HUES6 (cell line): Measurements from ENCODE around the gene EIF3L.

Experiments
- H3K27ac ChIP-seq: 2 replicates; pipeline ENCODE4 v1.7.0; 2013; ENCODE audit warnings: low read depth, mild to moderate bottlenecking, low read length, inconsistent platforms
- H3K27me3 ChIP-seq: 2 replicates; pipeline ENCODE4 v1.6.1; 2013; ENCODE audit warnings: low read length; ENCODE audit not compliant: control insufficient read depth, insufficient read depth
- H3K36me3 ChIP-seq: 2 replicates; pipeline ENCODE4 v1.6.1; 2013; ENCODE audit warnings: low read length; ENCODE audit not compliant: control insufficient read depth, insufficient read depth
- H3K4me1 ChIP-seq: 2 replicates; pipeline ENCODE4 v1.6.1; 2013; ENCODE audit warnings: low read length; ENCODE audit not compliant: control insufficient read depth, insufficient read depth
- H3K4me3 ChIP-seq: 2 replicates; pipeline ENCODE4 v1.5.1; 2013; ENCODE audit warnings: low read depth, low read length
- H3K9ac ChIP-seq: one replicate; pipeline ENCODE4 v1.6.1; 2013; ENCODE audit warnings: mild to moderate bottlenecking, low read length
- H3K9me3 ChIP-seq: 2 replicates; pipeline ENCODE4 v1.6.1; 2013; ENCODE audit warnings: low read depth, low read length; ENCODE audit not compliant: control insufficient read depth, insufficient read depth

EIF3L gene

DNA sequence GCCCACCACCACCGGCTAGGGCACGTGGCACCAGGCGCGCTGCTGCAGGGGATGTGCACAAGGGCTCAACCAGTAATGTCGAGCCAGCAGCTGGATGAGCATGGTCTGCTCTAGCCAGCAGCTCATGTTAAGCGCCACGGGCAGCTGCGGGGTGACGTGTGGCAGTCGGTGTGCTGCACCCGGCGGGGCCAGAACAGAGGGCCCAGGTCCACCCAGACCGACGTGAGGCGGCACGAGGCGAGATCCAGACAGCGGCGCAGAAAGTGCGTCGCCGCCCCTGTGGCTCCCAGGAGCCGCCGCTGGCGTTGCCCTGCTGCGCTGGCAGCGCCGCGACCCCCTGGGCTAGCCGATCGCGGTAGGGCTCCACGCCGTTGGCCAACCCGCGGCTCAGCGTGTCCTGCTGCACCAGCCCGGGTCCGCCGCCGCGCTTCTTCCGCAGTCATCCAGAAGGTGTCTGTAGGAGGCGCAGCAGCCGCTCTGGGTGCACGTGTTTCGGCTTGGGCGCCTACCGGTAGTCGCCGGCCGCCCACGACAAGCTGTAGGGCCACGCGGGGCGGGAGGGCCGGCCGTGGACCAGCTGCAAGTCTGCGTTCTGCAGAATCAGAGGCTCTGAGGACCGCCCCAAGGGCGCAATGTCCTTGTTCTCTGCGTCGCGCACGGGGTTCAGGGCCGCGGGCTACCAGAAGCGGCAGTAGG lies 30.7 kb upstream of the EIF3L start:
- H3K27me3 ChIP-seq = peaks cover 40% of the 10 kb centered on the region
- no peak overlapping the region for H3K27ac ChIP-seq
- H3K9ac ChIP-seq = peak overlapping the region; percentile 26
- peaks cover 26% of the 10 kb centered on the region for H3K4me1 ChIP-seq
- no peaks in the 10 kb centered on the region for H3K9me3 ChIP-seq
- H3K36me3 ChIP-seq = peaks cover 24% of the 10 kb centered on the region
- H3K4me3 ChIP-seq = peak overlapping the region; percentile 48

DNA sequence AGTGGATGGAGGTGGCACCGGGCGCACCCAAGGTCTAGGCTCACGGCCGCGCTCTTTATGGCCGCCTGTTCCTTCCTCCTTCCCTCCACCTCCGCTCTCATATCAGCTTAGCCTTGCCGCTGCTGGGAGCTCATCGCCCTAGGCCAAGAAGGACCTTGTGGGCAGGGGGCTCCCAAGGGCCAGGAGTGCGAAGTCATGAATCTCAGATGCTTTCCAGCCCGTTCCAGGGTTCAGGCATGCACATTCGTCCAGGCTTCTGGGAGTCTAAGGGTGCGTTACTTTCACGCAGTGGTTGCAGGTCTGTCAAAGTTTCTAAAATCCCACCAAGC lies 30.1 kb upstream of the EIF3L start:
- Histone ChIP-seq H3K27ac (no peak overlapping the region), H3K9me3 (no peaks in the 10 kb centered on the region), H3K4me3 (peak overlapping the region; percentile 48), H3K4me1 (peaks cover 29% of the 10 kb centered on the region), H3K27me3 (peaks cover 45% of the 10 kb centered on the region), H3K36me3 (peaks cover 20% of the 10 kb centered on the region), H3K9ac (peak overlapping the region; percentile 26)

DNA sequence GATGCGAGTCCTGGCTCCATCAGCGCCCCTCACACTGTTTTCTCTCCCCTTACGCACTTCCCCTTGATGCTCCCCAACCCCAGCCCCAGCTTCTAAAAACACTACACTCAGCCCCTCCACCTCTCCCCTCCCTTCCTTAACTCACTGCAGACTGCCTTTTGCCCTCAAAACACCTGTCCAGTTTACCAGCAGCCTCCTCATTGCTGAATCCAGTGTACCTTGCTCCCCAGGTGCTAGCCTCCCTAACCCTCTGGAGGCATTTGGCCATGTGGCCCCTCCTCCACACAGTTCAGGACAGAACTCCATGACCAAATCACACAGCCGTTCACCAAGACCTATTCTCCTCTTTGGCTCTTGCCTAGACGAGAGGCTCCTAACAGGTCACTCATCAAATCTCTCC lies 28.9 kb upstream of the EIF3L start:
- H3K27me3 ChIP-seq = peaks cover 58% of the 10 kb centered on the region
- H3K4me1 ChIP-seq = peaks cover 29% of the 10 kb centered on the region
- H3K9ac ChIP-seq = no peak overlapping the region
- no peak overlapping the region for H3K27ac ChIP-seq
- H3K4me3 ChIP-seq = no peak overlapping the region
- peaks cover 11% of the 10 kb centered on the region; the same call in 1 of the 2 replicates for H3K36me3 ChIP-seq
- no peaks in the 10 kb centered on the region for H3K9me3 ChIP-seq

DNA sequence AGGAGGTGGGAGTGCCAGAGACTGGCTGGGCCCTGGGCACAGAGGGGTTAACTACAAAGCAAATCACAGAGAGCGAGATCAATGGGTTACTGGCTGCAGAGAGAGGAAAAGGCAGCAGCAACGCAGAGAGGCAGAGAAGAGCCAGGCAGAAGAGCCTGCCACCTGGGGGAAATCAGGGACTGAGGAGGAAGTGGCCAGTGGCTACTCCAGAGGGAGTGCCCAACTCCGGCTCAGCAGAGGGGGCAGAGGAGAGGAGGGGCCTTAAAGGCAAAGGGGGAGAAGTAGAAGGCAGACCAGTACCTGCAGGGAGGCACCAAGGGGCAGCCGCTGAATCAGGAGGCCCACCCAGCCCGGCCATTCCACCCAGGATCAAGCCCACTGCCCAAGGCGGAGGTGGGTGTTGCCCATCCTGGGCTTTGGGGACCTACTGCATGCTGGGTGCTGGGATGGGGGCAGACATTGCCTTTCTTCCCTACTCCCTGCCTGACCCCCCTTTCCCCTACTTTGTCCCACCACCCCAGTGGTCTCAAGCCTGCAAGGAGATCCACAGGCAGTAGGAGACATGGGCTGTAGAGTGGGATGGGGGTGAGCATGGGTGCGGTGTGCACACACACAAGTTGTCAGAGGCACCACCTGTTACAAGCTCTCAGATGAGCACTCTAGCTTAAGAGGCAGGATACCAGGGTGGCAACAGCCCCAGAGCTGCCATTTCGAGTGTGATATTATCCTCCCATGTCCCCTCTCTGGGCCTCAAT lies 27.0 kb upstream of the EIF3L start:
- Histone ChIP-seq H3K4me3 (no peak overlapping the region), H3K27me3 (peaks cover 64% of the 10 kb centered on the region), H3K4me1 (peaks cover 29% of the 10 kb centered on the region), H3K9ac (no peak overlapping the region), H3K36me3 (no peaks in the 10 kb centered on the region), H3K27ac (no peak overlapping the region), H3K9me3 (no peaks in the 10 kb centered on the region)

DNA sequence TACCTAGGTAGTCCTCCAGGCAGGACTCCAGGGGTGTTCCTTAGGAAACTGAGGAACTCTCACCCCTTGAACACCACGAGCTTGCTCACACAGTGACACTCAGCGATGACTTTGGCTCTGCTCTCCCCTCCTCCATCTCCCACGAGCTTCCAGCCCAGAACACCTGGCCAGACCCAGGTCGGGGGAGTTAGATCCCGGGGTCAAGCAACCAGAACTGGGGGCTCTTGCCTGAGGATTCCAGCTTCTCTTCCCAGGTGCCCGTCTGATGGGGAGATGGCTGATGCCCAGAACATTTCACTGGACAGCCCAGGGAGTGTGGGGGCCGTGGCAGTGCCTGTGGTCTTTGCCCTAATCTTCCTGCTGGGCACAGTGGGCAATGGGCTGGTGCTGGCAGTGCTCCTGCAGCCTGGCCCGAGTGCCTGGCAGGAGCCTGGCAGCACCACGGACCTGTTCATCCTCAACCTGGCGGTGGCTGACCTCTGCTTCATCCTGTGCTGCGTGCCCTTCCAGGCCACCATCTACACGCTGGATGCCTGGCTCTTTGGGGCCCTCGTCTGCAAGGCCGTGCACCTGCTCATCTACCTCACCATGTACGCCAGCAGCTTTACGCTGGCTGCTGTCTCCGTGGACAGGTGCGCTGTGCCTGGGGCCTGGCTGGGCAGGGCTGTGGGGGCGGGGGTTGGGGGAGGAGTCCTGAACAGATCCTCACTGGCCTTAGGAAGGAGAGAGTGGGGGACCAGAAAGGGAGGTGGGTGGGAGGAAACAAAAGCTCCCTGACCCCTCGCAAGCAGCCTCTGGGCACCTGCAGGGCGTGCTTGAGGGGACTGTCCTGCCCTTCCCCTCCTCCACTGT lies 25.9 kb upstream of the EIF3L start, which contains the start of gene GALR3:
TSS of gene GALR3 (plus strand) at position 249 of the 852 bp plus-strand sequence. CDS start at position 274, 25 bp downstream.
- Histone ChIP-seq H3K9me3 (no peaks in the 10 kb centered on the region), H3K4me3 (peak within 1 kb of the TSS; percentile 64), H3K27ac (no peak within 1 kb of the TSS), H3K36me3 (no peaks in the 10 kb centered on the region), H3K9ac (no peak within 1 kb of the TSS), H3K27me3 (peaks cover 62% of the 10 kb centered on the region), H3K4me1 (peaks cover 27% of the 10 kb centered on the region)

DNA sequence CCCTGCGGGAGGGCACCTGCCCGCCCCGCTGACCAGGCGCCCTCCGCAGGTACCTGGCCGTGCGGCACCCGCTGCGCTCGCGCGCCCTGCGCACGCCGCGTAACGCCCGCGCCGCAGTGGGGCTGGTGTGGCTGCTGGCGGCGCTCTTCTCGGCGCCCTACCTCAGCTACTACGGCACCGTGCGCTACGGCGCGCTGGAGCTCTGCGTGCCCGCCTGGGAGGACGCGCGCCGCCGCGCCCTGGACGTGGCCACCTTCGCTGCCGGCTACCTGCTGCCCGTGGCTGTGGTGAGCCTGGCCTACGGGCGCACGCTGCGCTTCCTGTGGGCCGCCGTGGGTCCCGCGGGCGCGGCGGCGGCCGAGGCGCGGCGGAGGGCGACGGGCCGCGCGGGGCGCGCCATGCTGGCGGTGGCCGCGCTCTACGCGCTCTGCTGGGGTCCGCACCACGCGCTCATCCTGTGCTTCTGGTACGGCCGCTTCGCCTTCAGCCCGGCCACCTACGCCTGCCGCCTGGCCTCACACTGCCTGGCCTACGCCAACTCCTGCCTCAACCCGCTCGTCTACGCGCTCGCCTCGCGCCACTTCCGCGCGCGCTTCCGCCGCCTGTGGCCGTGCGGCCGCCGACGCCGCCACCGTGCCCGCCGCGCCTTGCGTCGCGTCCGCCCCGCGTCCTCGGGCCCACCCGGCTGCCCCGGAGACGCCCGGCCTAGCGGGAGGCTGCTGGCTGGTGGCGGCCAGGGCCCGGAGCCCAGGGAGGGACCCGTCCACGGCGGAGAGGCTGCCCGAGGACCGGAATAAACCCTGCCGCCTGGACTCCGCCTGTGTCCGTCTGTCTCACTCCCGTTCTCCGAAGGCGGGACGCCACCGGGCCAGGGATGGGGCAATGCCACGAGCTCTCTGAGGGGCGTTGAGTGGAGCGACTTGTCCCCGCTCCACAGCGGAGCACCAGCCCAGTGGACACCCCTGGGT lies 24.3 kb upstream of the EIF3L start:
- Histone ChIP-seq H3K9ac (peak overlapping the region; percentile 63), H3K27me3 (peaks cover 46% of the 10 kb centered on the region), H3K9me3 (no peaks in the 10 kb centered on the region), H3K4me3 (peak overlapping the region; percentile 64), H3K4me1 (peaks cover 18% of the 10 kb centered on the region), H3K36me3 (peaks cover 5% of the 10 kb centered on the region; the same call in 1 of the 2 replicates), H3K27ac (no peak overlapping the region)

DNA sequence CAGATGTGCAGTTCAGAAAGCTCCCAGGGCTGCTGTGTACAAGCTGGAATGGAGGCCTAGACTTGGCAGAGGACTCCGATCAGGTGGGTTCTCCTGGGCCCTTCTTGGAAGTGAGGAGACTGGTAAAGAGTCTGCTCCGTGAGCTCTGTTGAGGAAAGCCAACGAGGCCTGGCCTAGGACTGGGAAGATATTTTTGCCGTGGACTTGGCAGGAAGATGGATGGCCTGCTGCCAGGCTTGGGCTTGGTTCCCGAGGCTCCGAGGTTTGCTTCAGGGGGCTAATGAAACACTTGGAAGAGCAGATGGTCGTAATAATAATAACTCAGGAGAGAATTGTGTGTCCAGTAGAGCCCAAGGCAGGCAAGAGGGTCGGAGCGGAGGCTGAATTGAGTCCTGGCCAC lies 22.2 kb upstream of the EIF3L start:
- H3K36me3 ChIP-seq = peaks cover 25% of the 10 kb centered on the region
- H3K9ac ChIP-seq = no peak overlapping the region
- H3K4me3 ChIP-seq = no peak overlapping the region
- H3K27me3 ChIP-seq = peaks cover 38% of the 10 kb centered on the region
- no peaks in the 10 kb centered on the region for H3K9me3 ChIP-seq
- H3K27ac ChIP-seq = no peak overlapping the region
- H3K4me1 ChIP-seq = peaks cover 17% of the 10 kb centered on the region

DNA sequence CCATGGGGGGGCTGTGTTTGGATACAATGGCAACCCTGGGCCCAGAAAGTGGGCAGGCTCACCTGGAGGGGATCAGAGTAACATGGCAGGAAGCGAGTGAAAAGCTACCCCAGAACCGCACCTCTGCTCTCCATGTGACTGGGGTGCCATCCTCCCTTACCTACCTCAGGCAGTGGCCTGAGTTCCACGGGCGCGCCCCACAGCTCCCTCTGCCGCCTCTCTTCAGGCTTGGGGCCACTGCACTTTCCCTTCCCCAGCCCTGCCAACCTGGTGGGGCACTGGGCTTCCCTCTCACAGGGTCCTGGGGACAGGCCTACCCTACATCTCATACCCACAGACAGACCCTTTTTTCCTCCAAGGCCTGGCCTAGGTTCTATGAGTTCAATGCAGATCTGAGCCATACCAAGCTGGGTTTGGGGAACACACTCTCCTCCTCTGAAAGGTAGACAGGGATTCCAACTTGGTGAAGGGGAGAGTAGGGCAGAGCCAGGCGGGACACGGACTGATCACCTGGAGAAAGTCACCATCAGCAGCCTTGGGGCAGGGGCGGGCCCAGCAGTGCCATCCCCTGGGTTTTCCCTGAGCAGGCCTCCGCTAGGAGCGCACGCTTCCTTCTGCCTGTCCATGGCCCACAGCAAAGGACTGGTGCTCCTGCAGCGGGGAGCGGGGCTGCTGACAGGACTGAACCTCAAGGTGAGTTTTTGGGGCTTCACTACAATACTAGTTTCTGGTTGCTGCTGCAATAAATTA lies 19.0 kb upstream of the EIF3L start:
- Histone ChIP-seq H3K4me1 (no peaks in the 10 kb centered on the region), H3K27ac (no peak overlapping the region), H3K4me3 (no peak overlapping the region), H3K9me3 (no peaks in the 10 kb centered on the region), H3K27me3 (peaks cover 6% of the 10 kb centered on the region), H3K36me3 (peaks cover 46% of the 10 kb centered on the region), H3K9ac (no peak overlapping the region)

DNA sequence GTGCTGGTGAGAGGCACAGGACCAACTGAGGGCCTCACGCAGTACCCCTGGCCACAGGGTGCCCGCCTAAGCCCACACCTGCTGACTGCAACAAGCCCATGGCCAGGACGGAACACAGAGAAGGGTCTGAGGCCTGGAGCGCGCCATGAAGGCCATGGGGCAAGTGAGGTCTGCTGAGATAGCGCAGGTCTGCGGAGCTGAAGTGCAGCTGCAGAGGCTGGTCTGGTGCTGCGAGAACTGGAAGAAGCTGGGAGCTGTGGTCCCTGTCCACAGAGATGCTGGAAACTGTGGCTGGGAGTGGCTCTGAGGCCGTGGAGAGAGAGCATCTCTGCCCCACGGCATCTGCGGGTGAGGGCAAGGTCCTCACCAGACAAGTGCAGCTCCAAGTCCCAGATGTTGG lies 17.7 kb upstream of the EIF3L start:
- no peak overlapping the region for H3K9ac ChIP-seq
- no peaks in the 10 kb centered on the region for H3K27me3 ChIP-seq
- H3K27ac ChIP-seq = no peak overlapping the region
- H3K4me1 ChIP-seq = no peaks in the 10 kb centered on the region
- peaks cover 46% of the 10 kb centered on the region for H3K36me3 ChIP-seq
- no peak overlapping the region for H3K4me3 ChIP-seq
- H3K9me3 ChIP-seq = no peaks in the 10 kb centered on the region
